HUES48 (cell line): Measurements from ENCODE around the gene BRF1.
A peak's percentile ranks its signal among the peaks of the same experiment; 100 is the strongest.
"Not testable (repeated sequence)": the region's sequence is repeated elsewhere in the genome, so short reads cannot be mapped to it uniquely, and the experiment has no call there.

Source experiments
- H3K27ac ChIP-seq: one replicate; pipeline ENCODE4 v1.7.0; 2013; ENCODE audit warnings: low read depth, low read length, inconsistent platforms
- H3K27me3 ChIP-seq: 2 replicates; pipeline ENCODE4 v1.6.1; 2013; ENCODE audit warnings: mild to moderate bottlenecking, low read length; ENCODE audit not compliant: control insufficient read depth, insufficient read depth
- H3K36me3 ChIP-seq: 2 replicates; pipeline ENCODE4 v1.6.1; 2013; ENCODE audit warnings: low read length; ENCODE audit not compliant: control insufficient read depth, insufficient read depth
- H3K4me1 ChIP-seq: 2 replicates; pipeline ENCODE4 v1.6.1; 2013; ENCODE audit warnings: mild to moderate bottlenecking, low read length; ENCODE audit not compliant: control insufficient read depth, insufficient read depth
- H3K4me3 ChIP-seq: 2 replicates; pipeline ENCODE4 v1.5.1; 2013; ENCODE audit warnings: mild to moderate bottlenecking, low read depth, low read length
- H3K9ac ChIP-seq: 2 replicates; pipeline ENCODE4 v1.6.1; 2013; ENCODE audit warnings: mild to moderate bottlenecking, low read depth, low read length, moderate library complexity
- H3K9me3 ChIP-seq: 2 replicates; pipeline ENCODE4 v1.6.1; 2013; ENCODE audit warnings: low read length; ENCODE audit not compliant: control insufficient read depth, insufficient read depth

The BRF1 gene

GRCh38 chr14:105331575-105332349 lies 31.0 kb upstream of the BRF1 start:
- Histone ChIP-seq H3K9ac (no peak overlapping the region), H3K4me3 (no peak overlapping the region), H3K27me3 (no peaks in the 10 kb centered on the region), H3K9me3 (no peaks in the 10 kb centered on the region), H3K36me3 (peaks cover under 1% of the 10 kb centered on the region; the same call in 1 of the 2 replicates), H3K27ac (no peak overlapping the region), H3K4me1 (peaks cover 29% of the 10 kb centered on the region)

- Histone ChIP-seq H3K4me1 (peaks cover 42% of the 10 kb centered on the region), H3K27me3 (no peaks in the 10 kb centered on the region), H3K9ac (no peak overlapping the region)
These were observed 29.7 kb upstream of the BRF1 start for GRCh38 chr14:105330491-105330895.

GRCh38 chr14:105329411-105330150 lies 28.8 kb upstream of the BRF1 start:
- Histone ChIP-seq H3K9me3 (no peaks in the 10 kb centered on the region), H3K4me1 (peaks cover 46% of the 10 kb centered on the region), H3K27me3 (no peaks in the 10 kb centered on the region), H3K27ac (no peak overlapping the region), H3K4me3 (no peak overlapping the region), H3K36me3 (no peaks in the 10 kb centered on the region), H3K9ac (no peak overlapping the region)

More at GRCh38 chr14:105330491-105330895, 29.7 kb upstream of the BRF1 start:
- no peaks in the 10 kb centered on the region for H3K36me3 ChIP-seq
- no peaks in the 10 kb centered on the region for H3K9me3 ChIP-seq
- H3K4me3 ChIP-seq: no peak overlapping the region
- no peak overlapping the region for H3K27ac ChIP-seq

GRCh38 chr14:105328678-105329390 lies 28.0 kb upstream of the BRF1 start:
- Histone ChIP-seq H3K9me3 (no peaks in the 10 kb centered on the region), H3K9ac (no peak overlapping the region), H3K27me3 (no peaks in the 10 kb centered on the region), H3K36me3 (no peaks in the 10 kb centered on the region), H3K4me3 (no peak overlapping the region), H3K27ac (no peak overlapping the region), H3K4me1 (peaks cover 49% of the 10 kb centered on the region)

- no peak overlapping the region for H3K27ac ChIP-seq
- peaks cover 53% of the 10 kb centered on the region for H3K4me1 ChIP-seq
- no peaks in the 10 kb centered on the region for H3K36me3 ChIP-seq
- no peaks in the 10 kb centered on the region for H3K27me3 ChIP-seq
- H3K9ac ChIP-seq: no peak overlapping the region
- H3K4me3 ChIP-seq: no peak overlapping the region
- no peaks in the 10 kb centered on the region for H3K9me3 ChIP-seq
These were observed 27.4 kb upstream of the BRF1 start for GRCh38 chr14:105328070-105328677.

GRCh38 chr14:105327695-105328045 lies 26.9 kb upstream of the BRF1 start:
- not testable (repeated sequence) for H3K4me3 ChIP-seq, H3K9ac ChIP-seq, H3K27me3 ChIP-seq, H3K9me3 ChIP-seq, H3K36me3 ChIP-seq, H3K27ac ChIP-seq
- peaks cover 53% of the 10 kb centered on the region for H3K4me1 ChIP-seq

- peaks cover 53% of the 10 kb centered on the region for H3K4me1 ChIP-seq
- no peak overlapping the region for H3K9ac ChIP-seq
- peak overlapping the region; percentile 55 for H3K27ac ChIP-seq
- no peaks in the 10 kb centered on the region for H3K9me3 ChIP-seq
- no peaks in the 10 kb centered on the region for H3K27me3 ChIP-seq
- H3K36me3 ChIP-seq: no peaks in the 10 kb centered on the region
- no peak overlapping the region for H3K4me3 ChIP-seq
These were observed 26.3 kb upstream of the BRF1 start for GRCh38 chr14:105326891-105327694.

GRCh38 chr14:105326568-105326867 lies 25.7 kb upstream of the BRF1 start:
- H3K27me3 ChIP-seq: no peaks in the 10 kb centered on the region
- peaks cover 53% of the 10 kb centered on the region for H3K4me1 ChIP-seq
- no peak overlapping the region for H3K9ac ChIP-seq
- H3K9me3 ChIP-seq: no peaks in the 10 kb centered on the region
- no peak overlapping the region for H3K4me3 ChIP-seq
- H3K36me3 ChIP-seq: no peaks in the 10 kb centered on the region
- H3K27ac ChIP-seq: peak overlapping the region; percentile 55

GRCh38 chr14:105325716-105326567 lies 25.1 kb upstream of the BRF1 start:
- Histone ChIP-seq H3K27me3 (no peaks in the 10 kb centered on the region), H3K9ac (no peak overlapping the region), H3K36me3 (no peaks in the 10 kb centered on the region), H3K27ac (no peak overlapping the region), H3K4me3 (no peak overlapping the region), H3K4me1 (peaks cover 53% of the 10 kb centered on the region), H3K9me3 (no peaks in the 10 kb centered on the region)

- Histone ChIP-seq H3K36me3 (no peaks in the 10 kb centered on the region), H3K27me3 (no peaks in the 10 kb centered on the region), H3K9ac (no peak overlapping the region), H3K4me3 (no peak overlapping the region), H3K27ac (no peak overlapping the region), H3K9me3 (no peaks in the 10 kb centered on the region), H3K4me1 (peaks cover 47% of the 10 kb centered on the region)
These were observed 24.5 kb upstream of the BRF1 start for GRCh38 chr14:105325303-105325702.
